Subcutaneous adipose tissue (tissue), 4 donors: ENCODE measurements around the gene RADIL. TPM values are rescaled to one million over a fixed set of nuclear protein-coding genes. Genes with fewer than 3 reads are reported as not detected.

Experiments used
- CTCF ChIP-seq: fragments of 450-650 bp; IDR thresholded peaks from one replicate; pipeline ENCODE4 v1.5.1; 2016; ENCODE audit warnings: low read depth, mild to moderate bottlenecking, control low read depth, antibody characterized with exemption, moderate library complexity
- total RNA-seq, 4 donors: library from RNA; depleted of rRNA; stranded (reverse); fragments of >200 nt; gene quantifications; one replicate each; pipeline ENCODE4 v1.1.0, GENCODE V29; 2016

The RADIL gene
- total RNA-seq, 4 donors from 2014 or later = 5.4 to 7.7 (median 6.3) TPM

GRCh38 chr7:4783762-4784351 lies 99.7 kb downstream of the RADIL start:
- no peak for TF ChIP-seq CTCF

- no peak for TF ChIP-seq CTCF
These were observed 100.2 kb downstream of the RADIL start for GRCh38 chr7:4783292-4783652.

DNA sequence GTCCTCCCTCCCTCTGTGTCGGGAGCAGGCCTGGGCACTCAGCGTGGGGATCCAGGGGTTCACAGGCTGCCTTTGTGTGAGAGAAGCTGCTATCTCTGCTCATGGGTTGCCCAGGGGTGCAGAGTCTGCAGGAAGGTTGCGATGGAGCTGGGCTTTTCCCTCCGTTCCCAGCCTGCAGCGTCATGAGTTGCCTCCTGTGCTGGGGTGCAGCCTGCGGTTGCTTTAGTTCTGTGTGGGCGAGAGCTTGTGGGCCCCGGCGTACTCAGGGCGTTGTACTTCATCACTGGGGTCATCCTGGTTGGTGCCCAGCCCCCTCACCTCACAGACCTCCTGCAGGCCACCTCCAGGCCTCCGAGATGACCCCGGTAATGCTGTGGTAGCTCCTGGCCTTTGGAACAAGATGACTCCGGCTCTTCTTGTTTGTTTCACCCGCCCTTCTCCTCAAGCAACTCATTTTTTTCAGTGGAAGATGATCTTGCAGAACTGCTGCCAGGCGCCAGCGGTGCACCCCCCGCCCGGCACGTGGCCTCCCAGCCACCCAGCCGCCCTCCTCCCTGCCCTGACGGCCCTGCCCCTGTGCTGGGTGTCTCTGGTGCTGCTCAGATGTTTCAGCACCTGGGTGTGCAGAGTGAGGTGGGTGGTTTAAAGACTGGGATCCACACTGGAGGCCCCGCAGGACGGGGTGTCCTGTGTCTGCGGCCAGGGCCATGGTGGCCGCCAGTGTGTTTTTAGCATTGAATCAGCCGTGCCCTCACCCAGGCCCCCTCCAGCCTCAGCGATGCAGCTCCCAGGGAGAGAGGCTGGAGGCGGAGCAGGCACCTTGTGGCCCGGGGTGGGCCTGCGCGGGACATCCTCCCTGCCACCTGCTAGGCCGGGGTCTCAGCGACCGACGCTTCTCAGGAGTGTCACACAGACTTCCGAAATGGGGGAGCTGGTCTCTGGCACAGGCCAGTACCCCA lies 100.9 kb downstream of the RADIL start:
- TF ChIP-seq CTCF = no peak

- no peak for TF ChIP-seq CTCF
These were observed 102.0 kb downstream of the RADIL start for GRCh38 chr7:4781366-4782069.

DNA sequence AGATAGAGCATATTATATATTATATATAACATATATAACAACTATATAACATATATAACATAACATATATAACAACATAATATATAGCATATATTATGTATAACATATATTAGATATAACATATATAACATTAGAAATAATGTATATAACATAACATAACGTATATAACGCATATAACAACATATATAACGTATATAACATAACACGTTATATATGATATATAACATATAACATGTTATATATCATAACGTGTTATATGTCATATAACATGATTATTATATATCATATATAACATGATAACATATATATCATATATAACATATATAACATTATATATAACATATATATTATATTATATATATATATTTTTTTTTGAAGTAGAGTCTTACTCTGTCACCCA lies 104.4 kb downstream of the RADIL start:
- no peak for TF ChIP-seq CTCF

DNA sequence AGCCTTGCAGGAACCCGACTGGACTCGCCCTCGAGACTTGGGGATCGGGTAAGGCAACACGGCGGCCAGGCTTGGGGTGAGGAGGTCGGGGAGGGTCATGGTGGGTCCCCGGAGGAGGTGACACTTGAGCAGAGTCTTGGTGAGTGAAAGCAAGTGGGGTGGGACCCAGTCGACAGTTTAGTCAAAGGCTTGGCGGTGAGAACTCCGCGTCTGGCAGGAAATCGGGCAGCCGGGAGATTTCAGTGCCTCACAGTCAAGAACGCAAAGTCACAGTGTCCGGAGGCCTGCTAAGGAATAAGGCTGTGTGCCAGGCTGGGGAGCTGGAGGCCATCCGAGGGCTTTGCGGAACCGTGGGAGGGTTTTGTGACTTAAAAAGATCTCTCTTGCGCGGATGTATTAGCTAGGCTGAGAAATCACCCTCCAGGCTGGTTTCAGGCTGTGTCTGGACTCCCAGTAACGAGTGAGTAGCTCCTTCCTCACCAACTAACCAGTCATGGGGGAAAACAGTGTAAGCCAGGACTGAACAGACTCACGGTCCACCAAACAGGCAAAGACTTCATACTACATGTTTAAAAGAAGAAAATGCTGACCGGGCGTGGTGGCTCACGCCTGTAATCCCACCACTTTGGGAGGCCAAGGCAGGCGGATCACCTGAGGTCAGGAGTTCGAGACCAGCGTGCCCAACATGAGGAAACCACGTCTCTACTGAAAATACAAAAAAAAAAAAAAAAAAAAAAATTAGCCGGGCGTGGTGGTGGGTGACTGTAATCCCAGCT lies 107.5 kb downstream of the RADIL start:
- no peak for TF ChIP-seq CTCF
